Endometrial microvascular endothelial cells (primary cell): ENCODE results near the gene ATAD1. TPM values are rescaled to one million over a fixed set of nuclear protein-coding genes. Genes with fewer than 3 reads are reported as not detected.
"Not testable (repeated sequence)": the region's sequence is repeated elsewhere in the genome, so short reads cannot be mapped to it uniquely, and the experiment has no call there.

Source experiments
- in situ Hi-C: cut with HindIII; loops from 2 replicates; pipeline ENCODE4 v1.10.0; 2017; ENCODE audit warnings: low sequenced_read_pairs, low pct_unique_long_range_greater_than_20kb; ENCODE audit errors: inconsistent ontology term
- total RNA-seq: library from RNA; depleted of rRNA; stranded (reverse); fragments of >200 nt; gene quantifications from one replicate; pipeline ENCODE4 v1.2.3, GENCODE V29; 2015; ENCODE audit errors: inconsistent ontology term

The ATAD1 gene
- total RNA-seq, 1 donor from 2014 or later, result 21.8 TPM

- in situ Hi-C loops, result no loop called here
Measured at GRCh38 chr10:87765666-87766376, 52.2 kb downstream of the ATAD1 start.

GRCh38 chr10:87764072-87764934 is 53.7 kb downstream of the ATAD1 start:
- in situ Hi-C loops, result no loop called here

GRCh38 chr10:87763086-87763861 is 54.8 kb downstream of the ATAD1 start:
- in situ Hi-C loops, result no loop called here

- in situ Hi-C loops, result no loop called here
Measured at GRCh38 chr10:87761892-87762291, 56.1 kb downstream of the ATAD1 start.

- in situ Hi-C loops, result no loop called here
Measured at GRCh38 chr10:87761153-87761552, 56.9 kb downstream of the ATAD1 start.

GRCh38 chr10:87760195-87760905 is 57.7 kb downstream of the ATAD1 start:
- in situ Hi-C loops, result no loop called here

GRCh38 chr10:87759551-87759950 is 58.5 kb downstream of the ATAD1 start:
- in situ Hi-C loops, result no loop called here

GRCh38 chr10:87757685-87758084 is 60.3 kb downstream of the ATAD1 start:
- in situ Hi-C loops, result no loop called here

GRCh38 chr10:87753995-87754866 is 63.8 kb downstream of the ATAD1 start:
- in situ Hi-C loops, result no loop called here

GRCh38 chr10:87752566-87752965 is 65.5 kb downstream of the ATAD1 start:
- in situ Hi-C loops, result no loop called here

GRCh38 chr10:87751274-87751673 is 66.8 kb downstream of the ATAD1 start:
- in situ Hi-C loops, result no loop called here

- in situ Hi-C loops, result no loop called here
Measured at GRCh38 chr10:87750817-87751216, 67.2 kb downstream of the ATAD1 start.

- in situ Hi-C loops, result no loop called here
Measured at GRCh38 chr10:87750001-87750671, 67.9 kb downstream of the ATAD1 start.

- in situ Hi-C loops, result not testable (repeated sequence)
Measured at GRCh38 chr10:87748244-87748643, 69.8 kb downstream of the ATAD1 start.

- in situ Hi-C loops, result no loop called here
Measured at GRCh38 chr10:87746911-87747310, 71.1 kb downstream of the ATAD1 start.

- in situ Hi-C loops, result no loop called here
Measured at GRCh38 chr10:87744606-87745005, 73.4 kb downstream of the ATAD1 start.

- in situ Hi-C loops, result not testable (repeated sequence)
Measured at GRCh38 chr10:87742992-87743610, 74.9 kb downstream of the ATAD1 start.
